Muscle of leg (tissue), 11 donors: ENCODE measurements around the gene SEC14L1. TPM values are rescaled to one million over a fixed set of nuclear protein-coding genes. Genes with fewer than 3 reads are reported as not detected.

Source experiments
- DNase-seq: peaks from one replicate; pipeline ENCODE4 v3.0.0; 2013
- H3K27ac ChIP-seq: one replicate; pipeline ENCODE4 v1.5.1; 2013; ENCODE audit warnings: mild to moderate bottlenecking, low read length, control low read depth
- H3K27me3 ChIP-seq: one replicate; pipeline ENCODE4 v1.6.1; 2013; ENCODE audit warnings: low read length; ENCODE audit not compliant: control insufficient read depth, insufficient read depth
- H3K36me3 ChIP-seq: one replicate; pipeline ENCODE4 v1.6.1; 2013; ENCODE audit warnings: low read length; ENCODE audit not compliant: control insufficient read depth, insufficient read depth
- H3K4me1 ChIP-seq: one replicate; pipeline ENCODE4 v1.6.1; 2013; ENCODE audit warnings: low read length; ENCODE audit not compliant: control insufficient read depth, insufficient read depth
- H3K4me3 ChIP-seq: one replicate; pipeline ENCODE4 v1.5.1; 2013; ENCODE audit warnings: low read length, control low read depth
- H3K9me3 ChIP-seq: replicated peaks from 2 replicates; pipeline ENCODE4 v1.6.1; 2013; ENCODE audit warnings: low read depth, low read length; ENCODE audit not compliant: control insufficient read depth
- WGBS: methylation state at CpG from one replicate; pipeline ENCODE4 v1.1.5; 2013; ENCODE audit warnings: missing lambda C conversion rate; ENCODE audit not compliant: insufficient coverage; 5-methylcytosine and 5-hydroxymethylcytosine counted together
- polyA plus RNA-seq, 8 donors: library from polyadenylated mRNA; unstranded; fragments of 120-200 nt; gene quantifications; one replicate each; pipeline versions ENCODE4 v1.2.1 to v1.2.3, GENCODE V29; 2013; ENCODE audit warnings: inconsistent platforms in 1 of 8, low replicate concordance in 1 of 8; ENCODE audit not compliant: insufficient read length in 8 of 8, insufficient read depth in 1 of 8
- total RNA-seq: library from RNA; stranded (reverse); fragments of 120-200 nt; gene quantifications from one replicate; pipeline ENCODE4 v1.2.4, GENCODE V29; 2013

SEC14L1 gene
- total and polyA plus RNA-seq, 9 donors: 41.3 to 93.4 (median 82.4) TPM

DNA sequence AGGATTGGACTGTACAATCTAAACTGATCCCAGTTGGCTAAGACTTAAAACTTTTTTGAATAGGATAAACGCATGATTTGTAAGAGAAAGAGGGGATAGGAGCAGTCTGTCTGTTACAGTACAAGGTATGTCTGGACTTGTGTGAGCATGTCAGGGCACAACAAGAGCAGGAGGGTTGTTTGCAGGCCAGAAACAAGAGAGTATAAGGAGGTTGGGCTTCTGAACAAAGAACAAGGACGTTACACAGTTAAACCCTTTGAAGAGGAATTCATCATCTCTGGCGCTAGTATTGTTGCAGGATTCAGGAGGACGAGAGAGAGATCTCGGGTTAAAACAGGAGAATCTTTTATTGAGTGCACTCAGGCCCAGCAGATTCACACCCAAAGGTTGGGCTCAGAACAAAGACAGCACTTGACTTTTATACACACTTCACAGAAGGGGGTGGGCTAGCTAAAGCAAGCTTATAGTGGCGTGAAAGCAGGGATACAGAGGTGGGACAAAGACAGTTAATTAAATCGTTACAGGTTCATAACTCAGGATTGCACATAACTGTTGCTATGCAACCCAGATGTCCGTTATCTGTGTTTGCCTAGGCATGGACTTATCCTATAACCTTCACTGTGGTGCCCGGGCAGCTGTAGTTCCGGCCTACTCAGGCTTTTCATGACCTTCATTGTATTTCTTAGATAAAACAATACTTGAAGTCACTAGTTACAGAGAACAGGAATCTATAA, 34.3 kb downstream of the SEC14L1 start:
- peaks cover 12% of the 10 kb centered on the region for H3K36me3 ChIP-seq
- H3K4me1 ChIP-seq: peaks cover 11% of the 10 kb centered on the region
- peaks cover 17% of the 10 kb centered on the region for H3K9me3 ChIP-seq
- WGBS: 92% methylated on average over 5 of the region's 10 CpGs
- no peak overlapping the region for H3K4me3 ChIP-seq
- no peak for DNase-seq
- no peaks in the 10 kb centered on the region for H3K27me3 ChIP-seq
- no peak overlapping the region for H3K27ac ChIP-seq

DNA sequence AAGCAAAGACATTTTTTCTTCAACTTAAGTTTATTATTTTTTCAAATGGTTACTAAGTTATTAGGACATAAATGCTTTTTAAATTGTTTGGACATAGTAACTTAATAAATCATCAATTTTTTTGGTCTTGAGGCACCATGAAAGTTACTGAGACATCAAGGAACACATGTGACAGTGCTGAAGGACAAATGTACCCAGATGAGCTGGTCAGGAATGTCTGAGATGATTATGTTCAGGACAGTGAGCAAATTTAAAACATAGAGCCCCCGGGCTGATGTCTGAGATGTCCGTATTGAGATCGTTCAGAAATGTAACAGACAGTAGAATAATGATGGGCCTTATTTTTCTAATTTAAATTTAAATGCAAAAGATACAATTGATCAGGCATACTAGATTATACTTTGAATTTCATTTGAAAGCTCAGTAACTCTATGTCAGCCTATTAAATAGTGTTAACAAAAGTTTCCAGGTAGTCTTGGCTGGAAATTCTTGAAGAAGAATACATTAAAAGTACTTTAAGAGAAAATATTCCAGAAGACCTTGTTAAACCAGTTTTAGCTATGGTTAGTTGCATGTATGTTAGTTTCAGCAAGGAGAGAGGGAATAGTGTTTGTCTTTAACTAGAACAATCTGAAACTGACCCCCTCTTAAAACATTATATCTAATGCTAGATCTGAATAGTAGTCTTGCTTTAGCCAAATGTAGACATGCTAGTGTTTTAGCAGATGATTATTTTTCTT, 36.4 kb downstream of the SEC14L1 start:
- H3K4me3 ChIP-seq: no peak overlapping the region
- no peak for DNase-seq
- H3K4me1 ChIP-seq: peaks cover 16% of the 10 kb centered on the region
- H3K27ac ChIP-seq: no peak overlapping the region
- peaks cover 12% of the 10 kb centered on the region for H3K36me3 ChIP-seq
- no peaks in the 10 kb centered on the region for H3K27me3 ChIP-seq
- WGBS: 83% methylated on average over 1 of the region's 3 CpGs
- peaks cover 17% of the 10 kb centered on the region for H3K9me3 ChIP-seq

DNA sequence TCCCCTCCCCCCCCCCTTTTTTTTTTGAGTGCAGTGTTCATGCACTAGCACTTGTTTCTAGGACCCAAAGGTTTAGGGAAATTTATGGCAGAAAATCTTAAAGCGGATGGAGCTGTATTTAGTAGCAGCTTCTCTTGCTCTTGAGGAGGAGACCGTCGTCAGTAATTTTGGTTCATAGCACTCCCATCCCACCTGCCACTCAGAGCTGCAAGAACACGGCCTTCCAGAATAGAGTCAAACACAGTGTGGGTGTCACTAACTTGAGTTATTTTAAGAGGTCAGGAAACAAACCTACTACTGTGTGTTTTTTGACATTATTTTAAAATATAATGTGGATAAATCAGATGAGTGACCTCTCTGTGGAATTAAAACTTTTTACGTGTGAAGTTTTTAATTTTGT, 37.3 kb downstream of the SEC14L1 start:
- Histone ChIP-seq H3K4me1 (peaks cover 19% of the 10 kb centered on the region), H3K27me3 (no peaks in the 10 kb centered on the region), H3K36me3 (peaks cover 12% of the 10 kb centered on the region), H3K9me3 (peaks cover 17% of the 10 kb centered on the region), H3K4me3 (no peak overlapping the region), H3K27ac (no peak overlapping the region)
- DNase-seq: no peak
- WGBS: no CpG with 5 or more reads among the region's 5 CpGs

- H3K27me3 ChIP-seq: no peaks in the 10 kb centered on the region
- H3K27ac ChIP-seq: no peak overlapping the region
- WGBS: 78% methylated on average over 10 of the region's 14 CpGs
- H3K36me3 ChIP-seq: peaks cover 12% of the 10 kb centered on the region
- peaks cover 20% of the 10 kb centered on the region for H3K4me1 ChIP-seq
- peaks cover 17% of the 10 kb centered on the region for H3K9me3 ChIP-seq
- H3K4me3 ChIP-seq: no peak overlapping the region
- DNase-seq: no peak
Measured at GRCh38 chr17:77178563-77178962, 37.8 kb downstream of the SEC14L1 start.

- H3K27ac ChIP-seq: peak overlapping the region; percentile 45
Measured at GRCh38 chr17:77180503-77181357, 40.0 kb downstream of the SEC14L1 start.

DNA sequence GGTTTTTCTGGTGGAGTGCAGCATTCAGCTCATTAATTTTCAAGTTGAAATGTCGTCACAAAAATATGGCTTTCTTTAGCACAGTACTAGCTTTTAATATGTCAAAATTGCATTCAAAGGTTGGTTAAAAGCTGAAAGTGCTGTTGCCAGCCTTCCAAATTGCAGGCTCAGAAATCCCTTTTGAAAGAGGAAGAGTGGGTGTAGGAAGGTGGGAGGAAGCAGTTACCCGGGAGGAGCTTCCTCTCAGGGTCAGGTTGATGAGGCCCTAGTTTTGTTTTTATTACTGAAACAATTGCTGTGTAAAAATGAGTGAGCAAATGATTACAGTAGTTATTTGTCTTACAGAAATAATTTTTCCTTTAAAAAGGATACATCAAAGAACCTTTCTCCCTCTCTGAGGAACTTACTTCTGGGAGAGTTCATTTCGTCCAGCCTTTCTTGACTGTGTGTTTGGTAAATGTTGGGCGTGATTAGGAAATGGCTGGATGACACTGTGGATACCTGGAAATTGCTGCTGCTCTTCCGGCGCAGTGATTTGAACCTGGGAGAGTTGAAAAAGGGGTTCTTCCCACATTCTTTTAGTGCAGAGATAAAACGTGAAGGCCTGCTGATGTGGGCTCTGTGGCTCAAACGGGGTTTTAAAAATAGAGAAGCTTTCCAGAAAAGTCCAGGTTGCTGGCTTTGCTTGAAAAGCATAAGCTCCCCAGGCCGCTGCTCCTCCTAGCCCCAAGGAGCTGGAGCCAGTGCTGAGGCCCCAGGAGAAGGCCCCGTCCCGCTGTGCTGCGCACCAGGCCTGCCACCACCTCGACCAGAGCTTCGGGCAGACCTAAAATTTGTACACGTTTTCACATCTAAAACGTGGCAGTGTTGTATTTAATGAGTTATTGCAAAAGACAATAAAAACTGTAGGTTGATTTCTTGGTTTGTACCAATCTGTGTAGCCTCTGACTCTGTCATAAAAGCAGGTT, 41.7 kb downstream of the SEC14L1 start:
- Histone ChIP-seq H3K27ac (peak overlapping the region; percentile 75), H3K36me3 (no peaks in the 10 kb centered on the region), H3K27me3 (no peaks in the 10 kb centered on the region), H3K4me3 (no peak overlapping the region), H3K4me1 (peaks cover 38% of the 10 kb centered on the region), H3K9me3 (no peaks in the 10 kb centered on the region)
- no peak for DNase-seq
- whole genome bisulfite sequencing: 43% methylated on average over 6 of the region's 16 CpGs

More at GRCh38 chr17:77180503-77181357, 40.0 kb downstream of the SEC14L1 start:
- WGBS: 94% methylated on average over 6 of the region's 16 CpGs
- H3K4me3 ChIP-seq: no peak overlapping the region
- no peaks in the 10 kb centered on the region for H3K27me3 ChIP-seq
- peak; percentile 66 for DNase-seq
- H3K36me3 ChIP-seq: no peaks in the 10 kb centered on the region
- no peaks in the 10 kb centered on the region for H3K9me3 ChIP-seq
- H3K4me1 ChIP-seq: peaks cover 31% of the 10 kb centered on the region

GRCh38 chr17:77184474-77184873, 43.7 kb downstream of the SEC14L1 start:
- 17% methylated on average over 2 of the region's 4 CpGs for WGBS
- Histone ChIP-seq H3K36me3 (no peaks in the 10 kb centered on the region), H3K27ac (no peak overlapping the region), H3K4me1 (peaks cover 33% of the 10 kb centered on the region), H3K27me3 (no peaks in the 10 kb centered on the region), H3K4me3 (no peak overlapping the region), H3K9me3 (no peaks in the 10 kb centered on the region)
- no peak for DNase-seq

GRCh38 chr17:77185137-77185536, 44.4 kb downstream of the SEC14L1 start:
- Histone ChIP-seq H3K36me3 (no peaks in the 10 kb centered on the region), H3K9me3 (no peaks in the 10 kb centered on the region), H3K27me3 (no peaks in the 10 kb centered on the region), H3K4me3 (no peak overlapping the region), H3K27ac (no peak overlapping the region), H3K4me1 (peaks cover 33% of the 10 kb centered on the region)
- 57% methylated on average over 4 of the region's 7 CpGs for WGBS
- DNase-seq: no peak

GRCh38 chr17:77186141-77186604, 45.4 kb downstream of the SEC14L1 start:
- H3K4me1 ChIP-seq: peaks cover 26% of the 10 kb centered on the region
- no peaks in the 10 kb centered on the region for H3K27me3 ChIP-seq
- peaks cover 7% of the 10 kb centered on the region for H3K36me3 ChIP-seq
- WGBS: 33% methylated on average over 13 of the region's 13 CpGs
- peak overlapping the region; percentile 35 for H3K27ac ChIP-seq
- DNase-seq: peak; percentile 18
- no peak overlapping the region for H3K4me3 ChIP-seq
- H3K9me3 ChIP-seq: no peaks in the 10 kb centered on the region
